Measurements from ENCODE around the gene HEBP1.

The HEBP1 gene

DNA sequence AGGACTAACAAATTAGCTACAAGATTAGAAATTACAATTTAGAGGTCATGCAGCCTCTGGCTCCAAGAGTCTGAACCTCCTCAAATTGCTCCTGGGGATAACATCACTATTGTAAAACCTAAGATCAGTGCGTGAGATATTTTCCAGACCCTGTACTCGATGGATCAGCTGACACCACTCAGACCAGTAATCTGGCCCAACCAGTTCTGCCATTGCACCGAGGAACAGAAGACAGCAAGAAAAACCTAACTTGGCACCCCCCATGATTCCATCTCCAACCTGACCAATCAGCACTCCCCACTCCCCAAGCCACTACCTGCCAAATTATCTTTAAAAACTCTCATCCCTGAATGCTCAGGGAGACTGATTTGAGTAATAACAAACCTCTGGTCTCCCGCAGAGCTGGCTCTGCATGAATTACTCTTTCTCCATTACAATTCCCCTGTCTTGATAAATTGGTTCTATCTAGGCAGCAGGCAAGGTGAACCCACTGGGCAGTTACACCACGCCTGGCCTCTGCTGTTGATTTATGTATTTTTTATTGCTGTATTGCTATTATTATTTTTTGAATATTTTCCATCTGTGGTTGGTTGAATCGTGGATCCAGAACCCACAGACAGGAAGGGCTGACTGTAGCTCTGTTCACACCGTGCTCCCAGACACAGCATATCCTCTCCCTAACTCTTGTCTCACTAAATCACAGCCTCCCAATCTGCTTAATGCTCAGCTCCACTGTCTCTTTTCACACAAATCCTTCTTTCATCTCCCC lies 9.2 kb downstream of the HEBP1 start:
- no peak for DNase-seq (ENCODE audit: low spot score)

DNA sequence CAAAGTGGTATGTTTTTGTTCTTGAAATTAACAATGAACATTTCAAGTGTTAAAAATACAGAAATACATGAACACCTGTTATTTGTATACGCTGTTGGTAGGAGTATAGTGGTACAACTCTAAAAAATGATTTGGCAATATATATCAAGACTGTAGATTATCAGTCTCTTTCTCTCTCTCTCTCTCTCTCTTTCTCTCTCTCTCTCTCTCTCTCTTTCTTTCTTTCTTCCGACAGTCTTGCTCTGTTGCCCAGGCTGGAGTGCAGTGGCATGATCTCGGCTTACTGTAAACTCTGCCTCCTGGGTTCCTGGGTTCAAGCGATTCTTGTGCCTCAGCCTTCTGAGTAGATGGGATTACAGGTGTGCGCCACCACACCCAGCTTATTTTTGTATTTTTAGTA lies 12.6 kb downstream of the HEBP1 start:
- DNase-seq (ENCODE audit: low spot score) = no peak

DNA sequence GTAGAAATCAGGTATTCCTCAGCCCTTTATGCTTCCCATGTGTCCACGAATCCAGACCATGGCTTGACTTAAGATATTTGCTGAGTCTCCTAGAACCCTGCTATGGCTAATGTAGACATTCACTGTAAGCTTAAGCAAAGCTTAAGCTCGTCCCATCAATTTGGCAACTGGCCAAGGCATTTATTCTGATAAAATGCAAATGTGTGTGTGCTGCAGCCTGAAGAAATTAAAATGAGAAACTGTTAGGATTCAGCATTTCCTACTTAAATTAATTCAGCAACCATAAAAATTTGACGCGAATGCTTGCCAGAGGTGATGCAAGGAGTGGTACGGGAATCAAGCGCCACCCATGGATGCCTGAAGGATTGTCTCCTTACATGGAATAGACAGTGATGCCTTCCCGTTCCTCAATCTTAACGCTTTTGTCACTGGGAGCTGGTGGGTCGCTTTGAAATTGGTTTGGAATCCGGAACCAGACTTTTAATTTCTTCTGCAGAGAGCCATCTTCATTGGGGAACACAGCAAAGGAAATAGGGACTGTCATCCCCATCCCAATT lies 13.2 kb downstream of the HEBP1 start:
- DNase-seq (ENCODE audit: low spot score) = no peak

DNA sequence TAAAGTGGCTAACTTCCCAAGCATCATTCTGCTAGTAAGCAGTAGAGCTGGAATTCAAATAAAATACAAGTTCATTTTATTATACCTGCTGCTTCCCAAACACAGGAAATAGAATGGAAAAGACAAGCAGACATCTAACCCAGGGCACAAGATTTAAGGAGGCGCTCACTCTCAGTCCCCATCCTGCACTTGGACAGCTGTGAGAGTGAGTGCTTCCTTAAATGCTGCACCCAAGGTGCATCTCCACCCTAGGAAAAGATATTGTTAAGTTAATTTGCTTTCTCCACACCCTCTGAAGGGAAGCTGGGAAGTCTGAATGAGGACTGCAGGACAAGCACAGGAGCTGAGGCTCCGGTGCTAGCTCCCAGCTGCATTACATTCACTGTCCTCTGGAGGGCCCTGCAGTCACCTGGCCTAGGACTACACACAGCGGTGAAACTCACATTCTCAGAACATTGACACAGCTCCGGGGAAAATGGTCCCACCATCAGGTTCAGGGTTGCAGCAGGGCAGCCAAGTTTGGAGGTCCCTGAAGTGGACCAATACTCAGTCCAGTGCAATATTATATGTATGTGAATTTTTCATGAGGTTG lies 14.2 kb downstream of the HEBP1 start:
- DNase-seq (ENCODE audit: low spot score) = peak; percentile 39

DNA sequence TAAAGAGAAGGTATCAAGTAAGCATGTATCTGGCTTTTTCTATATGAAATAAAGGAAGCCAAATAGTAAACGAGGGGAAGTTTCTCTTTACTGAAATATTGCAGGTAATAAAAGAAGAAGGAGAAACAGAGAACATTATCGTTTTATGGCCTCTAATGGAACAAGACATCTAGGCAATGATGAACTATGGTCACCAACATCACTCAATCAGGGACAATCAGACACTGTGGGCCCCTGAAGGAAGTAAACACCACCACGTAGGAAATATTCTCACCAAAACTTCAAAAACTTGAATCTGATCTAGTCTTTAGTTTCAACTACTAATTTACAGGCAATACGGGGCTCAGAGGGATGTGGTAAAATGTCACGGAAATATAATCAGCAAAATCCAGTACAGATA lies 15.9 kb downstream of the HEBP1 start:
- DNase-seq (ENCODE audit: low spot score) = no peak

DNA sequence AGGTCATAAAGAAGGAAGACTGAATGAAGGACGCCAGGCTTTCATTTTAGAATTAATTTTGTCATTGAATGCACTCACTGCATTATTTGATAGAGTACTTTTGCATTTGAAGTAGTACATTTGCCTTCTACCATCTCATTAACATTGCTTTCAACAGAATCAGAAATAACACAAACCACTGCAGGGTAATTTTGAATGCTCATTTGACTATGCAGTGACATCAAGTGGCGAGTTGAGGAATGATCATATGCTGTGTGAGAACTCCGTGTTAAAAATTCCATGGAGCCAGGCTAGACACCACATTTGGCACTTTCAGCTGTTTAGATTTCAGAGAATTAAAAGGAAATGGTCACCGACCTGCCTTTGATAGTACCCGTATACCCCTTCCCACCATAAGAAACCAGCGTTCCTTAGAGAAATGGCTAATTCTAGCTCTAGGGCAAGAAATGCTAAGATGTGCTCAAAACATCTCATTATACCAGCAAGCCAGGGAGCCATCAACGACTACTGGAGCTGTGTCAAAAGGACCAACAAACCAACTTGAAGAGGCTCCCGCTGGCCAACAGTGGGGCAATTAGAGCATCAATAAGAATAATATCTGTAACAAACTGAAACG lies 16.5 kb downstream of the HEBP1 start:
- DNase-seq (ENCODE audit: low spot score) = peak; percentile 68

DNA sequence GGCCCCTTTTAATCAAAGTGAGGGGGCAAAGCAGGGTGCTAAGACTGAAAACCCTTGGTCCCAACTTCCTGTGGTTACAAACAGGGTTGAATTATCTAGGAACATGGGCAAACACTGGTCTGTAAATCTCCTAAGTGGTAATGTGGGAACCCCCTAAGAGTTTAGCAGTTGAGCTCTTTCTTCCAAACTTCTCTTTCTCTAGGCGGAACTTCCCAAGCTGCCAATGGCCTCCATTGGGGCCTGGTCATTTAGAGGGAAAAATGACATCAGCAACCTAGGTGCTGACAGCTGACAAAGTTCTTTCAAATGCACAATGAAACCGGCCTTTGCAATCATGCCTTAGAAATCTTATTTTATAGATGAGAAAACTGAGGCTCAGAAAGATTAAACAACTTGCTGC lies 17.7 kb downstream of the HEBP1 start:
- DNase-seq (ENCODE audit: low spot score) = no peak

DNA sequence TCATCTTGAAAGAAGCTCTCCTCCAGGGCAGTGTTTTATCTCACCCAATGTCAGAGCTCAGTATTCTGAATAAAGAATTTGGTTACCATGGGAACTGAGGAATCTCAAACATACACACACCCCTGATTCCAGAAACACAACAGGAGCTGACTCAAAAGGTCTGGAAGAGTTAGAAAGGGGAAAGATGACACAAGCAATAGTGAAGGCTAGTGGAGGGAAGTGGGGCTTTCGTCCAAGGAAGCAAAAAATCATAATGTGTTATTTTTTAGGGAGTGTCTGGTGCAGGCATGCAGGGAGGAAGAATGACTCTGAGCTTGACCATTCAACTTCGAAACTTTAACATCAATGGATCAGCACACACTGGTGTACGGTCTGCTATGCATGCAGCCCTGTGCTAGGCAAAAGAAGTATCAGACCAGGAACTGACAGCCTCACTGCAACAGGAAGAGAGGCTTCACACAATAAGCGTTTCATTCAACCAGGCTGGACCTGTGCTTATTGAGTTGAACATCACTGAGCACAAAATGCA lies 20.3 kb downstream of the HEBP1 start:
- DNase-seq (ENCODE audit: low spot score) = no peak

DNA sequence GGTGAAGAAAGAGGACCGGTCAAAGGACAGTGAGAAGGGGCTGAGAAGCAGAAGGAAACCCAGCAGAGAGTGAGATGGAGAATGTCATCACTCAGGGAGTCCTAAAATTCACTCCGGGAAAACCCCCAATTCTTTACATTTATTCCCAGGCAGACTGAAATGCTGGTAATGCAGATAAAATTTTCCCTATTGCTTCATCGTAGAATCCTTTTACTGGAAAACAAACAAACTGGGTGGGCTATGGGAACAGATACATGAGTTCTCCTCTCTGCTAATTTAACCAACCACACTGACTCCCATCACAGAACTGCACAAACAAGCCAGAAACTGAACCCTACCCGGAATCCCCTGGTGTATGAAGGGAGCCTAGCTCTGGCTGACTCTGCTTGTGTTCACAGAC lies 20.9 kb downstream of the HEBP1 start:
- DNase-seq (ENCODE audit: low spot score) = no peak

DNA sequence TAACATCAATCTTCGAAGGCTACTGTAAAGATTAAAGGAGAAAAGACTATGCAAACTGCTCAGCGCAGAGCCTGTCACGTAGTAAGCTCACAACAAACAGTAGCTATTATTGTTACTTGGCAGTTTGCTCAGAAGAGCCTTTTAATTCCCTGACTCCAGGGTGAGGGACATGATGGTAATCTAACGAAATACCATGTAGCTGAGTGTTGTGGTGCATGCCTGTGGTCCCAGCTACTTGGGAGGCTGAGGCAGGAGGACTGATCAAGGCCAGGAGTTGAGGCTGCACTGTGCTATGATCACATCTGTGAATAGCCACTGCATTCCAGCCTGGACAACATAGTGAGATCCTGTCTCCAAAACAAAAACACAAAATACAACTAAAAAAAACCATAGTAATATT lies 22.8 kb downstream of the HEBP1 start:
- DNase-seq (ENCODE audit: low spot score) = no peak

DNA sequence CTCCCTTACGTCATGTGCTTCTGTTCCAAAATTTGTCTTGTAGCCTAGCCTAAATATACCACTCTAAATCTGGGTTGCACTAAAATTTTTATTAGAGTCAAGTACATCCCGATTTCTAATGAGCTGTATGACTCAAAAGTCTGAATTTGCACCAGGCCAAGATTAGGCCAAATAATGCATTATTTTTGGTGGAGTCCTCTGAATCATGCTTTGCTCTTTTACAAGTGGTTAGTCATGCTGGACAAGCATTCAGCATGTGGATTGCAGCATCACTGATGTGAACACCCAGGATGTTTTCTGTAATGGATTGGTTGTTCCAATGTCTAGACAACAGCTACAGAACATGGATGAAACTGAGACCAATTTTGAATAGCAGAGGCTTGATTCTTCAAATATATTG lies 23.7 kb downstream of the HEBP1 start:
- DNase-seq (ENCODE audit: low spot score) = no peak

DNA sequence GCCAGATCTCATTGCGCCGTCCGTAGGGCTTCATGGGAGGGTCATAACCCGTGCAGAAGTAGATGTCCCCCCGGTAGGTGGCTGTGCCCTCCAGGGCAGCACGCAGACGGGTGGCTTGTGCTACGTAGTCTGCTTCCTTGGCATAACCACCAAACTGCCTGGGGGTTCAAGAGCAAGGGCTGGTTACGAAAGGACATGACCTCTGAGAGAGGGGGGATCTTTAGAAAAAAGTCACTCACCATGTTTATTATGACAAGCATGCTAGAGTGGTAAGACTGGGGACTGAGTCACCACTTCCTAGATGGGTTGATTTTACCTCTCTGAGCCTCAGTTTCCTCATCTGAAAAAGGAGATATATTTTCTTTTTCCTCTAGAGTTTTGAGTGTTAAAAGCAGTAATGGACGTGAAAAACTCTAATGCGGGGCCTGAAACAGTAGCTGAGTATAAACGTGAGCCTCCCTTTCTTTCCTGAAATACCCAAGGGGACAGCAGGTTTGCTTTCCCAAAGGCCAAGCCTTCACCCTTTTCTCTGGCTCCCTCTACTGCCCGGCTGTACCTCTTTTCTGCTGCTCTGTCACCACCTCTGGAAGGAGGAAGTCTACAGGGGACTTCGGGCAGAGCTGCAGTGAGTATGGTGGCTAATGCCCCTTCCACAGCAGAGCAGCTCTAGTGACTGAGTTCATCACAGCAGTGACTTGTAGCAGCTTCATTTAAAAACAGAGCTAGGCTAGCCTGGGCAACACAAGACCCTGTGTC lies 24.6 kb downstream of the HEBP1 start:
- DNase-seq (ENCODE audit: low spot score) = peak; percentile 69

DNA sequence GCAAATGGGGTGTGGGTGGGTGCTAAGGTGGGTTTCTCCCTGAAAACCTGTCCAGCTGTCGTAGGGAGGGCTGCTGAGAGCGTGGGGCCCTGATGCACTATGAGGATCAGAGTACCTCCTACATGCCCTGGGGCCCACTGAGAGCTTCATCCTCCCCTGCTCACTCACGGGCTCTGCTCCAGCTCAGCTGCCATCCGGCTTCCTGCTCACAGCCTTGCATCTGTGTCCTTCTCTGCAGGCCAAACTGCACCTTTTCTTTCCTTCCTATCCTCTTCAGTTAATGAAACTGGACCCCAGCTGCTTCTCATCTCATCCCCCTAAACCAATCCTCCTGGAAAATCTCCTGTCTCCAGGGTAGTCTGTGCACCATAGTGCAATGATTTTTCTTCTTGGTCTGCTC lies 25.9 kb downstream of the HEBP1 start:
- no peak for DNase-seq (ENCODE audit: low spot score)

DNA sequence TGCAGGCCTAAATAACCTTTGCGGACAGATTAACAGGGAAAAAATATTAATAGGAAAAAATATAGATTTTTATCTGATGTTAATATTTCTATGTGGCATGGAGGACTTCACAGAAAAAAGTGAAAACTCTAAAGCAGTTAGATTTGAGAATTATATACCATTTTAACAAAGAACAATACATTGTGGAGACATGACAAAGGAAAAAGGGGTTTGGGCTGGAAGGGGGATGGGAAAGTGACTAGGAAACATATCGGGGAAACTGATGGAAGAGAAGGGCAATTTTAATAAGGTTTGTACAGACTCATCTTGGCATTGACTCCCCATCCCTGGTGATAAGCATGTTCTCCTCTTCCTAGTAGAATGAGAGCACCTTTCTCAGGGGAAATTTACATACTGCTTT lies 27.0 kb downstream of the HEBP1 start:
- DNase-seq (ENCODE audit: low spot score) = no peak

DNA sequence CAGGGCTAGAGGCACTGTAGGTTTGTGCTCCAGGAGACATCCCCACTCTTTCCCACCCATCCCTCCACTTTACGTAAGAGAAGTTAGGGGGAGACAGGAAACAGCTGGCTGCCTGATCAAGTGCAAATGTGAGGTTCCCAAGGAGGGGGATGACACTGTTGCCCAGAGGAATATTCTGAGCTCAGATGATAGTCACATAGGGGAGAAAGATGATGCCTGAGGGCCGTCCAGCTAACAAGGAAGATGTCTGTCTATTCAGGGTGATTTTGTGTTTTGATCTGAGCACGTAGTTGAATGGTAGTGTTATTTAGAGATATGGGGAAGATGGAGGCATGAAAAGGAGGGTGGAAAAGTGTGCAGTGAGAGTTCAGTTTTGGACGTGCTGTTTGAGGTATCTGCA lies 34.2 kb downstream of the HEBP1 start:
- no peak for DNase-seq (ENCODE audit: low spot score)

DNA sequence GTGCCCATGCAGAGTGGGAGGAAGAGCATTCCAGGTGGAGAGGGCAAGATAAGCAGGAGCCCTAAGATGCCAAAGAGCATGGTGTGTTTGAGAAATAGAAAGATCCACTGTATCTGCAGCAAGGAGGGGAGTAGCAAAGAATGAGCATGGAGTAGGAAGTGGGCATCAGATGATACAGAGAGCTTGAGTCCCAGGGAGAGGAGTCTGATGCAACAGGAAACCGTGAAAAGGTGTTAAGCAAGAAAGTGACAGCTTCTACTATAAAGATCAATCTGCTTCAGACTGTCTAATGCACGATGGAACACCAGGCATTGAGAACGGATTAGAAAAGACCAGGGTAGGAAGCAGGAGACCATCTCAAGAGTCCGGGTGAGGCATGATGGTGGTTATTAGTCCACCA lies 35.8 kb downstream of the HEBP1 start:
- no peak for DNase-seq (ENCODE audit: low spot score)

DNA sequence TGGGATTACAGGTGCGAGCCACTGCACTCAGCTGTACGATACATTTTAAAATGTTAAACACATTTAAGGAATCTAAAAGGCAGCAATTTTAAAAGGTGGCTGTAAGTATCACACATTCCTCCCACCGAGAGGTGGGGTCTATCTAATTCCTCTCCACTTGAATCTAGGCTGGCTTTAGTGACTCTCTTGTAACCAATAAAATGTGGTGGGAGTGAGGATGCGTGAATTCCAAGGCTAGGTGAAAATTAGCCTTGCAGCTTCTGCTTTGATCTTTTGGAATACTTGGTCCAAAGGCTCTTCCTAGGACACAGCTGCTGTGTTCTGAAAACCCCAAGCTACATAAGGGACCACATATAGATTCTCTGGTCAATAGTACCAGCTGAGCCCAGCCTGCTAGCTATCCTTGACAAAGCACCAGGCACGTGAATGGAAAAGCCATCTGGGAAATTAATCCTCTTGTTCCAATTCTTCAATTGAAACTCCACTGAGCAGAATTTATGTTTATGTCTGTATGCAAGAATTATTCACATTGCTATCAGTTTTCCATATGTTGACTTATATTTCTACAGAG lies 39.3 kb downstream of the HEBP1 start:
- no peak for DNase-seq (ENCODE audit: low spot score)

DNA sequence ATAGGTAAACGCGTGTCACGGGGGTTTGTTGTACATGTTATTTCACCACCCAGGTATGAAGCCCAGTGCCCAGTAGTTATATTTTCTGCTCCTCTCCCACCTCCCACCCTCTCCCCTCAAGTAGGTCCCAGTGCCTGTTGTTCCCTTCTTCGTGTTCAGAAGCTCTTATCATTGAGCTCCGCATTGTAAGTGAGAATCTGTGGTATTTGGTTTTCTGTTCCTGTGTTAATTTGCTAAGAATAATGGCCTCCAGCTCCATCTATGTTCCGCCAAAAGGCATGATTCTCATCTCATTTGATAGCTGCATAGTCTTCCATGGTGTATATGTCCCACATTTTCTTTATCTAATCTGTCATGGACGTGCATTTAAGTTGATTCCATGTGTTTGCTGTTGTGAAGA lies 41.2 kb downstream of the HEBP1 start:
- no peak for DNase-seq (ENCODE audit: low spot score)

DNA sequence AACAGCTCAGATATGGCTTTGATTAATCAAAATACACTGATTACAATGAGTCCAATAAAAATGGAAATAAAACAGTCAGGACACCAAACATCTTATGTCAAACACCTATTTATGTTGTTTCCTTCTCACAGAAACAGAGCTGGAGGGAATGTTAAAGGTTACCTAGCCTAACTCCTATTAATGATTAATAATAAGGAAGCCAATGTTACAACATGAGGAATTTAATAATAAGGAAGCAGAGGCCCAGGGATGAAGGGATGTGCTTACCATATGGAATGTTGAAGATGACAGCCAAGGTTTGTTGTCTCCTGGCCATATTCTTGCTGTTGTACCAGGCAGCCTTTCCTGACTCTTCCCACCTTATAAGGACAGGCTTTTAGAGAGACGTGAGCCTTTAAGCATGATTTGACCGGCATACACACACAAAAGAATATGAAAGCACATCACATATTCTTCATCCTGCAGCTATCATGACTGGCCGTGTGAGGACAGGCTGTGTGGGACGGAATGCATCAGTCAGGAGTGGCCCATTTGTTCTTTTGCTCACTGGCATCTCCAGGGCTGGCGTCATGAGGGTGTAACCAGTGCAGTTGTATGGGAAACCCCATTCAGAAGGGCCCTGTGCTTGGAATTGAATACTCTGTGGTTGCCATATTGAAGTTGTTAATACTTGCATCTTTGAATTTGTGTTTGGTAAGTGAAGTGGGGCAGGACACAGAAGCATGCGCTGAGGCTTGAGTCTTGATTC lies 45.0 kb downstream of the HEBP1 start:
- DNase-seq (ENCODE audit: low spot score) = no peak

DNA sequence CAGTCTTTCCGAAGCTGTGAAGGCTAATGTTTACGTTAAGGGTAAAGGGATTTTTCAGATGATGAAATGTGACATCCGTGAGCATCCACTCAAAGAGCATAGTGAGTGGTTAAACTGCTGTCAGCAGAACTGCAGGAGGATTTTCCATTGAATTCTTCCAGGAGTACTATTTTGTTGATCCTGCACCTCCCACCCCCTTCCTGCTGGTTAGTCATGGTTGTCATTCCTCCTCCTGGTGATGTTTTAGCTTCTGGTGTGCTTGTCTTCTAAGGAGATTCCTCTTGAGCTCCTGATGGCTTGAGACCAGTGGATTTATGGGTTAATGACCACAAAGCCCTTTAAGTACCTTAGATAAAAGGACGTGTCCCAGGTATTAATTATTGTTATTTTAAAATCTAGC lies 45.7 kb downstream of the HEBP1 start:
- no peak for DNase-seq (ENCODE audit: low spot score)

DNA sequence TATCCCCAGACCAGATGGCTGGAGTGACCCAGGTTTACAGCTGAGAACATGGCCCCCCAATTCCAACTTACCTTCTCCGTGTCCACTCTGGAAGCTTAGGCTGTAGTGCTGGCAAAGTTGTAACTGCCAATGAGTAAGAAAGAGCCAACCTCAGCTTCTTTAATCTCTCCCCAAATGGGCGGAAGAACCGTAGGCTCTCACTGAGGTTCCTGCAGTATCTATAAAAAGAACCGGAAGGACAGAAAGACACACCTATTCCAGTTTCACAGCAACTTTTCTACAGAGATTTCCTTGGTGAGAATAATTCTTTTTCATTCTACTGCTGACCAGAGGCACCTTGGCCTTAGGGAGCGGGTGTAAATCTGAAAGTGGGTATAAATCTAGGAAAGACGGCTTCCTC lies 48.0 kb downstream of the HEBP1 start, which contains the start of gene GPRC5D:
GPRC5D (minus strand) TSS at position 135 of the 400 bp plus-strand sequence. CDS start 1,786 bp downstream, outside the sequence.
- no peak for DNase-seq (ENCODE audit: low spot score)

Measured in SW480 (cell line).